ENCODE data around the gene PRPF40A. TPM values are rescaled to one million over a fixed set of nuclear protein-coding genes. Genes with fewer than 3 reads are reported as not detected.

The PRPF40A gene
- total and polyA plus RNA-seq, 10 of the 15 experiments (the other 5 are each of a cell fraction or from before 2014, with no cell fraction given) = 97.8 to 197 (median 144) TPM

- TF ChIP-seq MAX (IDR thresholded peaks at IDR 0.05; ENCODE audit: low read depth, low read length) (no peak), BHLHE40 (IDR thresholded peaks at IDR 0.05; ENCODE audit: borderline replicate concordance in 1 of 2, low read depth in 2 of 2, low read length in 1 of 2) (no peak), ZBTB4 (CRISPR knock-in tag; IDR thresholded peaks at IDR 0.05) (no peak), RB1 (IDR thresholded peaks at IDR 0.05; ENCODE audit: borderline replicate concordance) (no peak)
These were observed 95.0 kb downstream of the PRPF40A start (continued) for GRCh38 chr2:152622219-152622618.

- ChIA-PET RAD21 (ENCODE audit: unreplicated experiment) (interaction anchor here (1.0 kb wide), 1 partner anchor 8 kb away, joined by 3 read pairs; no protein-coding TSS in a partner anchor), CTCF (no interaction called here), SMC1A (ENCODE audit: uncharacterized antibody, unreplicated experiment) (interaction anchor here (1.2 kb wide), 1 partner anchor 151 kb away, joined by 3 read pairs; no protein-coding TSS in a partner anchor), POLR2A (no interaction called here)
- Histone ChIP-seq H3K9ac (ENCODE audit: control insufficient read depth, insufficient read depth, low read length) (no peak overlapping the region), H2AFZ (ENCODE audit: control insufficient read depth, low read depth, low read length) (no peak overlapping the region), H3K4me3 (no peak overlapping the region), H3K36me3 (ENCODE audit: control insufficient read depth in 2 of 2, insufficient read depth in 2 of 2, low read length in 1 of 2) (no peaks in the 10 kb centered on the region), H3K79me2 (ENCODE audit: control insufficient read depth, insufficient read depth, low read length) (no peaks in the 10 kb centered on the region), H3K4me2 (ENCODE audit: control insufficient read depth, insufficient read depth) (no peak overlapping the region), H3K9me3 (replicated peaks; ENCODE audit: control insufficient read depth, insufficient read depth, low read length) (no peaks in the 10 kb centered on the region), H4K20me1 (ENCODE audit: control insufficient read depth, insufficient read depth) (no peaks in the 10 kb centered on the region), H3K4me1 (ENCODE audit: control insufficient read depth, insufficient read depth, low read length) (no peaks in the 10 kb centered on the region), H3K27ac (ENCODE audit: control insufficient read depth, insufficient read depth) (no peak overlapping the region), H3K27me3 (replicated peaks in 1 of 2; ENCODE audit: control insufficient read depth in 2 of 2, insufficient read depth in 2 of 2, low read length in 1 of 2) (no peaks in the 10 kb centered on the region)
- FAIRE-seq = no peak
- ATAC-seq = no peak
- no TSS peak for BruUV-seq (replicated peaks)
- intact Hi-C loops (cut with micrococcal nuclease; ENCODE audit: unreplicated experiment) (no loop called here), in situ Hi-C loops (cut with MboI) (no loop called here)
- WGBS (ENCODE audit: insufficient coverage, insufficient replicate concordance, low lambda C conversion rate, missing lambda C conversion rate) = 72% methylated on average over 9 of the region's 9 CpGs
- no peak for DNase-seq (ENCODE audit: low read depth, low spot score)
- TF ChIP-seq PKNOX1 (IDR thresholded peaks at IDR 0.05) (no peak), MYC (IDR thresholded peaks at IDR 0.05; ENCODE audit: insufficient read depth, insufficient read length, insufficient replicate concordance, low read length, severe bottlenecking) (no peak), CHD2 (IDR thresholded peaks at IDR 0.05; ENCODE audit: borderline replicate concordance, low read depth, low read length) (no peak), ZNF207 (IDR thresholded peaks at IDR 0.05; ENCODE audit: borderline replicate concordance) (no peak), EZH2 (IDR thresholded peaks at IDR 0.05; ENCODE audit: borderline replicate concordance, control insufficient read depth, low read depth, low read length) (no peak), ATF7 (IDR thresholded peaks at IDR 0.05; ENCODE audit: low read depth) (no peak), ETV6 (conservative IDR thresholded peaks at IDR 0.05 in 1 of 2, IDR thresholded peaks at IDR 0.05 in 1 of 2; ENCODE audit: borderline replicate concordance in 1 of 2, low read depth in 1 of 2) (no peak), RELA (IDR thresholded peaks at IDR 0.05; ENCODE audit: borderline replicate concordance, partially characterized antibody) (no peak), ZNF592 (IDR thresholded peaks at IDR 0.05) (no peak), DPF2 (IDR thresholded peaks at IDR 0.05) (no peak)
These were observed 96.3 kb downstream of the PRPF40A start for GRCh38 chr2:152620985-152621384.

Measured in GM12878 (cell line).